Measurements from ENCODE around the gene CCDC7. TPM values are rescaled to one million over a fixed set of nuclear protein-coding genes. Genes with fewer than 3 reads are reported as not detected.

Gene CCDC7
- total and polyA plus RNA-seq, 2 experiments from 2014 or later: 0.83 to 1.6 TPM

- no peak for ATAC-seq
- Histone ChIP-seq H3K27me3 (ENCODE audit: insufficient read depth) (no peaks in the 10 kb centered on the region), H3F3A (replicated peaks; ENCODE audit: low read depth) (no peaks in the 10 kb centered on the region), H3K36me3 (ENCODE audit: insufficient read depth) (no peaks in the 10 kb centered on the region), H3K4me3 (no peak overlapping the region), H3K9me2 (ENCODE audit: insufficient read depth) (peaks cover 8% of the 10 kb centered on the region; the same call in 1 of the 2 replicates), H3K79me2 (replicated peaks; ENCODE audit: insufficient read depth) (no peaks in the 10 kb centered on the region), H3K27ac (ENCODE audit: low read depth) (no peak overlapping the region), H2AFZ (peak overlapping the region; percentile 10; the same call in 1 of the 2 replicates), H3K4me1 (ENCODE audit: insufficient read depth) (no peaks in the 10 kb centered on the region), H4K20me1 (replicated peaks; ENCODE audit: insufficient read depth) (no peaks in the 10 kb centered on the region), H3K4me2 (no peak overlapping the region)
- Mint-ChIP-seq H3K4me3 (no peak overlapping the region), H3K27me3 (ENCODE audit: insufficient read depth, low read depth, poor library complexity) (no peaks in the 10 kb centered on the region), H3K9me3 (peaks cover 13% of the 10 kb centered on the region; the same call in 2 of the 3 replicates), H3K27ac (no peak overlapping the region), H3K4me1 (no peaks in the 10 kb centered on the region), H3K36me3 (ENCODE audit: low read depth) (no peaks in the 10 kb centered on the region; the same call in 2 of the 3 replicates)
- no peak for DNase-seq (ENCODE audit: low spot score)
- TF ChIP-seq CTCF (conservative IDR thresholded peaks at IDR 0.05; ENCODE audit: low read depth in 2 of 2) (no peak), EZH2phosphoT487 (IDR thresholded peaks at IDR 0.05; ENCODE audit: unreplicated experiment) (no peak), POLR2AphosphoS5 (IDR thresholded peaks at IDR 0.05; ENCODE audit: low read depth) (no peak), ZNF331 (CRISPR knock-in tag; IDR thresholded peaks at IDR 0.05; ENCODE audit: low read depth) (no peak), ETS1 (IDR thresholded peaks at IDR 0.05) (no peak), JUNB (IDR thresholded peaks at IDR 0.05; ENCODE audit: unreplicated experiment) (no peak), STAT1 (IDR thresholded peaks at IDR 0.05; ENCODE audit: unreplicated experiment) (no peak), ZNF114 (CRISPR knock-in tag; IDR thresholded peaks at IDR 0.05) (no peak), NANOG (IDR thresholded peaks at IDR 0.05; ENCODE audit: borderline replicate concordance) (no peak), EZH2 (IDR thresholded peaks at IDR 0.05; ENCODE audit: low read depth, unreplicated experiment) (no peak), CREB1 (CRISPR knock-in tag; IDR thresholded peaks at IDR 0.05; ENCODE audit: low read depth) (no peak)
- TF ChIP-seq, protein P1, sequence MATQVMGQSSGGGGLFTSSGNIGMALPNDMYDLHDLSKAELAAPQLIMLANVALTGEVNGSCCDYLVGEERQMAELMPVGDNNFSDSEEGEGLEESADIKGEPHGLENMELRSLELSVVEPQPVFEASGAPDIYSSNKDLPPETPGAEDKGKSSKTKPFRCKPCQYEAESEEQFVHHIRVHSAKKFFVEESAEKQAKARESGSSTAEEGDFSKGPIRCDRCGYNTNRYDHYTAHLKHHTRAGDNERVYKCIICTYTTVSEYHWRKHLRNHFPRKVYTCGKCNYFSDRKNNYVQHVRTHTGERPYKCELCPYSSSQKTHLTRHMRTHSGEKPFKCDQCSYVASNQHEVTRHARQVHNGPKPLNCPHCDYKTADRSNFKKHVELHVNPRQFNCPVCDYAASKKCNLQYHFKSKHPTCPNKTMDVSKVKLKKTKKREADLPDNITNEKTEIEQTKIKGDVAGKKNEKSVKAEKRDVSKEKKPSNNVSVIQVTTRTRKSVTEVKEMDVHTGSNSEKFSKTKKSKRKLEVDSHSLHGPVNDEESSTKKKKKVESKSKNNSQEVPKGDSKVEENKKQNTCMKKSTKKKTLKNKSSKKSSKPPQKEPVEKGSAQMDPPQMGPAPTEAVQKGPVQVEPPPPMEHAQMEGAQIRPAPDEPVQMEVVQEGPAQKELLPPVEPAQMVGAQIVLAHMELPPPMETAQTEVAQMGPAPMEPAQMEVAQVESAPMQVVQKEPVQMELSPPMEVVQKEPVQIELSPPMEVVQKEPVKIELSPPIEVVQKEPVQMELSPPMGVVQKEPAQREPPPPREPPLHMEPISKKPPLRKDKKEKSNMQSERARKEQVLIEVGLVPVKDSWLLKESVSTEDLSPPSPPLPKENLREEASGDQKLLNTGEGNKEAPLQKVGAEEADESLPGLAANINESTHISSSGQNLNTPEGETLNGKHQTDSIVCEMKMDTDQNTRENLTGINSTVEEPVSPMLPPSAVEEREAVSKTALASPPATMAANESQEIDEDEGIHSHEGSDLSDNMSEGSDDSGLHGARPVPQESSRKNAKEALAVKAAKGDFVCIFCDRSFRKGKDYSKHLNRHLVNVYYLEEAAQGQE (IDR thresholded peaks at IDR 0.05; ENCODE audit: unreplicated experiment): no peak
- TF ChIP-seq, protein P2, sequence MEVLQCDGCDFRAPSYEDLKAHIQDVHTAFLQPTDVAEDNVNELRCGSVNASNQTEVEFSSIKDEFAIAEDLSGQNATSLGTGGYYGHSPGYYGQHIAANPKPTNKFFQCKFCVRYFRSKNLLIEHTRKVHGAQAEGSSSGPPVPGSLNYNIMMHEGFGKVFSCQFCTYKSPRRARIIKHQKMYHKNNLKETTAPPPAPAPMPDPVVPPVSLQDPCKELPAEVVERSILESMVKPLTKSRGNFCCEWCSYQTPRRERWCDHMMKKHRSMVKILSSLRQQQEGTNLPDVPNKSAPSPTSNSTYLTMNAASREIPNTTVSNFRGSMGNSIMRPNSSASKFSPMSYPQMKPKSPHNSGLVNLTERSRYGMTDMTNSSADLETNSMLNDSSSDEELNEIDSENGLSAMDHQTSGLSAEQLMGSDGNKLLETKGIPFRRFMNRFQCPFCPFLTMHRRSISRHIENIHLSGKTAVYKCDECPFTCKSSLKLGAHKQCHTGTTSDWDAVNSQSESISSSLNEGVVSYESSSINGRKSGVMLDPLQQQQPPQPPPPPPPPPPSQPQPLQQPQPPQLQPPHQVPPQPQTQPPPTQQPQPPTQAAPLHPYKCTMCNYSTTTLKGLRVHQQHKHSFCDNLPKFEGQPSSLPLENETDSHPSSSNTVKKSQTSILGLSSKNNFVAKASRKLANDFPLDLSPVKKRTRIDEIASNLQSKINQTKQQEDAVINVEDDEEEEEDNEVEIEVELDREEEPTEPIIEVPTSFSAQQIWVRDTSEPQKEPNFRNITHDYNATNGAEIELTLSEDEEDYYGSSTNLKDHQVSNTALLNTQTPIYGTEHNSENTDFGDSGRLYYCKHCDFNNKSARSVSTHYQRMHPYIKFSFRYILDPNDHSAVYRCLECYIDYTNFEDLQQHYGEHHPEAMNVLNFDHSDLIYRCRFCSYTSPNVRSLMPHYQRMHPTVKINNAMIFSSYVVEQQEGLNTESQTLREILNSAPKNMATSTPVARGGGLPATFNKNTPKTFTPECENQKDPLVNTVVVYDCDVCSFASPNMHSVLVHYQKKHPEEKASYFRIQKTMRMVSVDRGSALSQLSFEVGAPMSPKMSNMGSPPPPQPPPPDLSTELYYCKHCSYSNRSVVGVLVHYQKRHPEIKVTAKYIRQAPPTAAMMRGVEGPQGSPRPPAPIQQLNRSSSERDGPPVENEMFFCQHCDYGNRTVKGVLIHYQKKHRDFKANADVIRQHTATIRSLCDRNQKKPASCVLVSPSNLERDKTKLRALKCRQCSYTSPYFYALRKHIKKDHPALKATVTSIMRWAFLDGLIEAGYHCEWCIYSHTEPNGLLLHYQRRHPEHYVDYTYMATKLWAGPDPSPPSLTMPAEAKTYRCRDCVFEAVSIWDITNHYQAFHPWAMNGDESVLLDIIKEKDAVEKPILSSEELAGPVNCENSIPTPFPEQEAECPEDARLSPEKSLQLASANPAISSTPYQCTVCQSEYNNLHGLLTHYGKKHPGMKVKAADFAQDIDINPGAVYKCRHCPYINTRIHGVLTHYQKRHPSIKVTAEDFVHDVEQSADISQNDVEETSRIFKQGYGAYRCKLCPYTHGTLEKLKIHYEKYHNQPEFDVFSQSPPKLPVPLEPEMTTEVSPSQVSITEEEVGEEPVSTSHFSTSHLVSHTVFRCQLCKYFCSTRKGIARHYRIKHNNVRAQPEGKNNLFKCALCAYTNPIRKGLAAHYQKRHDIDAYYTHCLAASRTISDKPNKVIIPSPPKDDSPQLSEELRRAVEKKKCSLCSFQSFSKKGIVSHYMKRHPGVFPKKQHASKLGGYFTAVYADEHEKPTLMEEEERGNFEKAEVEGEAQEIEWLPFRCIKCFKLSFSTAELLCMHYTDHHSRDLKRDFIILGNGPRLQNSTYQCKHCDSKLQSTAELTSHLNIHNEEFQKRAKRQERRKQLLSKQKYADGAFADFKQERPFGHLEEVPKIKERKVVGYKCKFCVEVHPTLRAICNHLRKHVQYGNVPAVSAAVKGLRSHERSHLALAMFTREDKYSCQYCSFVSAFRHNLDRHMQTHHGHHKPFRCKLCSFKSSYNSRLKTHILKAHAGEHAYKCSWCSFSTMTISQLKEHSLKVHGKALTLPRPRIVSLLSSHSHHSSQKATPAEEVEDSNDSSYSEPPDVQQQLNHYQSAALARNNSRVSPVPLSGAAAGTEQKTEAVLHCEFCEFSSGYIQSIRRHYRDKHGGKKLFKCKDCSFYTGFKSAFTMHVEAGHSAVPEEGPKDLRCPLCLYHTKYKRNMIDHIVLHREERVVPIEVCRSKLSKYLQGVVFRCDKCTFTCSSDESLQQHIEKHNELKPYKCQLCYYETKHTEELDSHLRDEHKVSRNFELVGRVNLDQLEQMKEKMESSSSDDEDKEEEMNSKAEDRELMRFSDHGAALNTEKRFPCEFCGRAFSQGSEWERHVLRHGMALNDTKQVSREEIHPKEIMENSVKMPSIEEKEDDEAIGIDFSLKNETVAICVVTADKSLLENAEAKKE (CRISPR knock-in tag; IDR thresholded peaks at IDR 0.05): no peak
These were observed 8.6 kb upstream of the CCDC7 start for GRCh38 chr10:32437334-32437733.

Measured in GM23338 (cell line).